ENCODE measurements around the gene BBLN.
A peak's percentile ranks its signal among the peaks of the same experiment; 100 is the strongest.
"Not testable (repeated sequence)": the region's sequence is repeated elsewhere in the genome, so short reads cannot be mapped to it uniquely, and the experiment has no call there.

The BBLN gene

GRCh38 chr9:128127568-128127989 lies 32.5 kb upstream of the BBLN start, which contains the start of gene PTGES2:
TSS of gene PTGES2 (minus strand) at chr9:128127729. CDS start at chr9:128127717, 12 bp downstream.
- H3K4me3 ChIP-seq (ENCODE audit: low read depth, low read length) = peak within 1 kb of the TSS; percentile 87
- TF ChIP-seq, protein P1, sequence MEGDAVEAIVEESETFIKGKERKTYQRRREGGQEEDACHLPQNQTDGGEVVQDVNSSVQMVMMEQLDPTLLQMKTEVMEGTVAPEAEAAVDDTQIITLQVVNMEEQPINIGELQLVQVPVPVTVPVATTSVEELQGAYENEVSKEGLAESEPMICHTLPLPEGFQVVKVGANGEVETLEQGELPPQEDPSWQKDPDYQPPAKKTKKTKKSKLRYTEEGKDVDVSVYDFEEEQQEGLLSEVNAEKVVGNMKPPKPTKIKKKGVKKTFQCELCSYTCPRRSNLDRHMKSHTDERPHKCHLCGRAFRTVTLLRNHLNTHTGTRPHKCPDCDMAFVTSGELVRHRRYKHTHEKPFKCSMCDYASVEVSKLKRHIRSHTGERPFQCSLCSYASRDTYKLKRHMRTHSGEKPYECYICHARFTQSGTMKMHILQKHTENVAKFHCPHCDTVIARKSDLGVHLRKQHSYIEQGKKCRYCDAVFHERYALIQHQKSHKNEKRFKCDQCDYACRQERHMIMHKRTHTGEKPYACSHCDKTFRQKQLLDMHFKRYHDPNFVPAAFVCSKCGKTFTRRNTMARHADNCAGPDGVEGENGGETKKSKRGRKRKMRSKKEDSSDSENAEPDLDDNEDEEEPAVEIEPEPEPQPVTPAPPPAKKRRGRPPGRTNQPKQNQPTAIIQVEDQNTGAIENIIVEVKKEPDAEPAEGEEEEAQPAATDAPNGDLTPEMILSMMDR (IDR thresholded peaks at IDR 0.05; ENCODE audit: low read depth, low read length) = no peak

DNA sequence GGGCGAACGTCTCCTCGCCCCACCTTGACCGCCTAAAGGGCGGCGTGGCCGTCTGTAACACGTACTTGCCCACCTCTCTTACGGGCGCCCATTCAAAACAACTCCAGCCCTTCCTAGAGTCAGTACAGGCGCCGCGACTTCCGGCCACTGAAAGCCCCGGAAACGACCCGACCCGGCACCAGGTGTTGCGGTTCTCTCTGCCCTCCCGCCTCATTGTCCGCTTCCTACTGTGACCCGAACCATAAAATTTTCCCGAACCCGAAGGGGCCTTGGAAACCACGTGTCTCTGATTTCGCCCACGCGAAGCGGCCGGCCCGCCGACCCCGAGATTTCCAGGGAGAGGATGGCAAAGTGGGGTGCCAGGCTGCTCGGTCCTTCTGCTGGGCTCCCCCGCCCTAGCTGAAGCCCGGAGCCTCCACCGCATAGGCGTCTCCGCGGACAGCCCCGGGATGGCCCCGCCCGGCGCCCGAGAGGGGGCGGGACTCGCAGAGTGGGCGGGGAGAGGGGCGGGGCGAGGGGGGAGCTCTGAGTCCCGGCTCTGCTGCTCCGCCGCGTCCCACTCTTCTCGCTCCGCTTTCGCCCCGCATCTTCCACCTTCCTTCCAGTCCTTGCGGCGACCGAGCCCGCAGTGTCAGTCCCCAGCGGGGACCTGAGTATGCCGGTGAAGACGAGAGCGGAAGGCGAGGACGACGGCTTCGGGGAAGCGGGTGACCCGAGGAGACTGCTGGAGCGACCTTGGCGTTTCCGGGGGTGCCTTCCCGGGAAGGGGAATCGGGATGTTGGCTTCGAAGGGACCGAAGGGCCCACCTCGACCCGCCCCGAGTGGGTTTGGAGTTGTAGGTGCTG lies 31.9 kb upstream of the BBLN start:
- TF ChIP-seq, protein P1 (IDR thresholded peaks at IDR 0.05; ENCODE audit: low read depth, low read length) = no peak

DNA sequence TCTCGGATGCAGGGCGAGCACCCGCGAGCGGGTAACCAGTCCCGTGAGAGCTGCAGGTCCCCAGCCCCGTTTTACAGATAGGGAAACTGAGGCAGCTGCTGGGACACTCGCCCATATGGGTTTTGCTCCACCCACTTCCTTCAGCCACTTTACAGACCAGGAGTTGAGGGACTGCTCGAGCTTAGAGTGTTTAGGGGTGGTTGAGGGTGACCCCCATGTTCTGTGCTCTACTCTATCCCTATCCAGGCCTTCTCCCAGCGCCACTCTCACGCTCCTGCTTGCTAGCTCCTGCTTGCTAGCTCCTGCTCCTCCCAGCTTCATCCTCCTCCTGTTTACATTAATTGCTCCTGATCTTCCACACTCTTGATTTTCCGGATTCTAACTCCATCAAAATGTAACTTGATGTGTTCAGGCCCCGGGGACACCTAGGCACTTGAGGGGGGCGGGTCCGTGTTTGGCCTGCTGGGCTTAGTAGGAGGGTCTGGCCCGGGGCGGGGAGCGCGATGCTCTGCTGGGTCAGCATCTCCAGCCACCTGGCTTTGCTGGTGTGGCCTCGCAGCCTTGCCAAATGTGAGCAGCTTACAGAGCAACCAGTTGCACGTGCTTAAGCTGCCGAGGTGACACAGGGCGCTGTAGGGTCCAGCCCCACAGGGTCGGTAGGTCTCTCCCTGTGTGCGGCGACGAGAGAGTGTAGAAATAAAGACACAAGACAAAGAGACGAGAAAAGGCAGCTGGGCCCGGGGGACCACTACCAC lies 31.1 kb upstream of the BBLN start:
- TF ChIP-seq, protein P1 (IDR thresholded peaks at IDR 0.05; ENCODE audit: low read depth, low read length) = no peak
- H3K4me3 ChIP-seq (ENCODE audit: low read depth, low read length) = peak overlapping the region; percentile 87

More for the DNA sequence above, 31.9 kb upstream of the BBLN start:
- H3K4me3 ChIP-seq (ENCODE audit: low read depth, low read length) = peak overlapping the region; percentile 87

GRCh38 chr9:128129976-128130590 lies 30.0 kb upstream of the BBLN start:
- TF ChIP-seq, protein P1 (IDR thresholded peaks at IDR 0.05; ENCODE audit: low read depth, low read length) = peak; percentile 14; the same call in 1 of the 2 replicates
- not testable (repeated sequence) for H3K4me3 ChIP-seq (ENCODE audit: low read depth, low read length)

DNA sequence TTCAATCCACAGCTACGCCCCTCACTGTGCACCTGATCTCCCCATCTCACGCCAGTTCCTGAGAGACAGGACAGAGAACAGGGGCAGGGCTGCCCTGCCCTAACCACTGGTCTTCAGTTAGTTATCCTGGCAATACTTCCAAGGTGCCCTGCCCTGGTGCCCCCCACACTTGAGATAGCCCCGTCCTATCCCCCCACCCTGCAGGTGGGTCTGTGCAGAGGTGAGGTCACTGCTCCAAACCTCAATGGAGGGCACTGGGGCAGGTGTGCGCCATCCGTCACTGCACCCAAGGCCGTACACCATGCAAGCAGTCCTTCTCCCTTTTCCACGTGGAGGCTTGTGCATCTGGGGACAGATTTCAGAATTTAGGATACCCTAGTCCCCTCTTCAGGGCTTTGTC lies 29.4 kb upstream of the BBLN start:
- not testable (repeated sequence) for H3K4me3 ChIP-seq (ENCODE audit: low read depth, low read length)

DNA sequence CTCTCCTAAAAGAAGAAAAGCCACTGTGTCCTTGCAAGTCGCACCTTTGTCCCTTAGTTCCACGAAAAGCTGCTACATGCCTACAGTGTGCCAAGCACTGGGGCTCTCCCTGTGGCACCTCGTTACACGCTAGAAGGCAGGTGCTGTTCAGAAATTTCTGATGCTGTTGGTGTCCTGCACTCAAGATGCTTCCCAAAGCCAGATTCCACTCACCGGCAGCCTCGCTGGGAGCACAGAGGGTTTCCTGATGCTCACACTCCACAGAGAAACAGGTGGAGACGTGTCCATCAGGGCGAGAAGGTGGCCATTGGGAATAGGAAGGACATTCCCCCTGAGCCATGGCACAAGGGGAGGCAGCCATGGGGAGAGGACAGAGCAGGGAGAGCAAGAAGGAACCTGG lies 28.7 kb upstream of the BBLN start:
- not testable (repeated sequence) for H3K4me3 ChIP-seq (ENCODE audit: low read depth, low read length)

DNA sequence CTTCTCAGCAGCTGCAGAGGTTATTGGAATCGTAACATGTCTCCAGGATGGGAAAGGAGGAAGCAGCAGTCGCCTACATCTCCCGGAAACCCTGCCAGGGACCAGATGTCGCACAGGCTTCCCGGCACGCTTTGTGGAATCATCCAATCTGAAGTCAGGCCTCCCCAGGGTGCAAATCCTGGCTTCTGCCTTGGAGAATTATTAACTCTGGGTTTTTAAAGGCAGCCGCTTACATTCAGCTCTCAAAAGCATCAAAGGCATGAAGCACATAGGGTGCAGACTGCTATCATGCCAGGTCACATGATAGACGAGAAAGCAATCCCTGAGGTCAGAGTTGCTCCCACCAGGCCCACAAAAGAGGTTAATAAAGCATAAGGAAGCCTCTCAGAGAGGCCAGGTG lies 27.9 kb upstream of the BBLN start:
- not testable (repeated sequence) for H3K4me3 ChIP-seq (ENCODE audit: low read depth, low read length)

GRCh38 chr9:128135561-128135960 lies 24.5 kb upstream of the BBLN start:
- not testable (repeated sequence) for H3K4me3 ChIP-seq (ENCODE audit: low read depth, low read length)

All from WI38 (cell line).